Breast epithelium (tissue), 3 donors: ENCODE data around the gene TMEM59.
"Not testable (repeated sequence)": the region's sequence is repeated elsewhere in the genome, so short reads cannot be mapped to it uniquely, and the experiment has no call there.

Experiments used
- CTCF ChIP-seq, 3 donors: fragments of 450-650 bp; IDR thresholded peaks; one replicate each; pipeline ENCODE4 v1.5.1; 2016 to 2017; ENCODE audit warnings: antibody characterized with exemption in 3 of 3, mild to moderate bottlenecking in 3 of 3, moderate library complexity in 3 of 3
- POLR2A ChIP-seq: fragments of 450-650 bp; IDR thresholded peaks from one replicate; pipeline ENCODE4 v1.6.1; 2016; ENCODE audit warnings: antibody characterized with exemption, mild to moderate bottlenecking, moderate library complexity

DNA sequence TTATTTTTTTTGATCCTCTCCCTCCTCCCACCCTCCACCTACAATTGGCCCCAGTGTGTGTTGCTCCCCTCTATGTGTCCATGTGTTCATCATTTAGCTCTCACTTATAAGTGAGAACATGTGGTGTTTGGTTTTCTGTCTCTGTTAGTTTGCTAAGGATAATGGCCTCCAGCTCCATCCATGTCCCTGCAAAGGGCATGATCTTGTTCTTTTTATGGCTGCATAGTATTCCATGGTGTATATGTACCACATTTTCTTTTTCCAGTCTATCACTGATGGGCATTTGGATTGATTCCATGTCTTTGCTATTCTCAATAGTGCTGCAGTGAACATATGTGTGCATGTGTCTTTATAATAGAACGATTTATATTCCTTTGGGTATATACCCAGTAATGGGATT is 28.2 kb downstream of the TMEM59 start:
- TF ChIP-seq CTCF (IDR thresholded peaks at IDR 0.05); POLR2A: not testable (repeated sequence)
